NCI-H2081 treated with DMSO at 0.1 percent for 48 hours (cell line): ENCODE results near the gene LGI1.

Source experiments
- DNase-seq: peaks from one replicate; lab custom pipeline; 2025; lab: John Stamatoyannopoulos, UW

LGI1 gene

GRCh38 chr10:93755443-93756116 lies 2.2 kb upstream of the LGI1 start:
- DNase-seq, result no peak

GRCh38 chr10:93756118-93756517 lies 1.6 kb upstream of the LGI1 start:
- DNase-seq, result no peak

GRCh38 chr10:93757136-93757535 lies 600 bp upstream of the LGI1 start:
- no peak for DNase-seq

- no peak for DNase-seq
Measured at GRCh38 chr10:93758508-93758885, 761 bp downstream of the LGI1 start.

GRCh38 chr10:93758891-93759410 lies 1.2 kb downstream of the LGI1 start:
- DNase-seq, result no peak

- DNase-seq, result no peak
Measured at GRCh38 chr10:93760490-93760889, 2.8 kb downstream of the LGI1 start.

GRCh38 chr10:93762979-93763391 lies 5.2 kb downstream of the LGI1 start:
- no peak for DNase-seq

- no peak for DNase-seq
Measured at GRCh38 chr10:93766918-93767317, 9.2 kb downstream of the LGI1 start.

GRCh38 chr10:93767724-93768399 lies 10.1 kb downstream of the LGI1 start:
- no peak for DNase-seq

- DNase-seq, result no peak
Measured at GRCh38 chr10:93768892-93769291, 11.2 kb downstream of the LGI1 start.

- DNase-seq, result no peak
Measured at GRCh38 chr10:93771354-93771753, 13.6 kb downstream of the LGI1 start.

GRCh38 chr10:93773120-93773519 lies 15.4 kb downstream of the LGI1 start:
- DNase-seq, result no peak

- DNase-seq, result no peak
Measured at GRCh38 chr10:93773705-93774104, 16.0 kb downstream of the LGI1 start.

GRCh38 chr10:93775356-93775755 lies 17.6 kb downstream of the LGI1 start:
- DNase-seq, result no peak

- no peak for DNase-seq
Measured at GRCh38 chr10:93777092-93777491, 19.4 kb downstream of the LGI1 start.

GRCh38 chr10:93784059-93784458 lies 26.3 kb downstream of the LGI1 start:
- DNase-seq, result no peak

GRCh38 chr10:93788413-93789208 lies 30.9 kb downstream of the LGI1 start:
- DNase-seq, result no peak

- no peak for DNase-seq
Measured at GRCh38 chr10:93790439-93790838, 32.7 kb downstream of the LGI1 start.

- DNase-seq, result no peak
Measured at GRCh38 chr10:93796167-93796566, 38.4 kb downstream of the LGI1 start.

- DNase-seq, result no peak
Measured at GRCh38 chr10:93797825-93798224, 40.1 kb downstream of the LGI1 start.

GRCh38 chr10:93799155-93799708 lies 41.5 kb downstream of the LGI1 start:
- no peak for DNase-seq

GRCh38 chr10:93804200-93804599 lies 46.5 kb downstream of the LGI1 start:
- no peak for DNase-seq

GRCh38 chr10:93806903-93807302 lies 49.2 kb downstream of the LGI1 start:
- no peak for DNase-seq
